A549 (cell line): Measurements from ENCODE around the gene CMAS.

Experiments
- FOSB ChIP-seq: fragments of 250-450 bp; sonication (Bioruptor Pico); IDR thresholded peaks from 2 replicates; pipeline ENCODE4 v1.5.0; 2020; ENCODE audit warnings: mild to moderate bottlenecking, moderate library complexity
- FOXS1 ChIP-seq: fragments of 250-450 bp; sonication (Bioruptor Pico); IDR thresholded peaks from 2 replicates; pipeline ENCODE4 v1.5.0; 2020; ENCODE audit warnings: mild to moderate bottlenecking, moderate library complexity
- HOXB5 ChIP-seq: fragments of 250-450 bp; sonication (Bioruptor Pico); IDR thresholded peaks from 2 replicates; pipeline ENCODE4 v1.5.0; 2020; ENCODE audit warnings: mild to moderate bottlenecking, moderate library complexity
- JUN ChIP-seq, 2 experiments: fragments of >200 bp; sonication (Bioruptor Twin); formaldehyde crosslinking; IDR thresholded peaks; 2 replicates in 1 of 2; 3 replicates in 1 of 2; pipeline ENCODE4 v1.6.1; 2016 to 2017
- KDM5A ChIP-seq: fragments of 200-600 bp; sonication (generic); IDR thresholded peaks from 2 replicates; pipeline ENCODE4 v1.6.1; 2016; ENCODE audit warnings: antibody characterized with exemption, mild to moderate bottlenecking
- NR3C1 ChIP-seq: fragments of >200 bp; sonication (Bioruptor Twin); formaldehyde crosslinking; IDR thresholded peaks from 3 replicates; pipeline ENCODE4 v1.6.1; 2017
- PHF8 ChIP-seq: fragments of 200-600 bp; sonication (generic); IDR thresholded peaks from 2 replicates; pipeline ENCODE4 v1.6.1; 2016; ENCODE audit warnings: low read depth, mild to moderate bottlenecking, antibody characterized with exemption, moderate library complexity, borderline replicate concordance
- POLR2A ChIP-seq: IDR thresholded peaks from 2 replicates; pipeline ENCODE4 v1.6.1; 2012; ENCODE audit warnings: mild to moderate bottlenecking, low read length
- RAD21 ChIP-seq, 2 experiments: fragments of >200 bp in 1 of 2; sonication (Bioruptor Twin) in 1 of 2; formaldehyde crosslinking in 1 of 2; IDR thresholded peaks in 1 of 2; conservative IDR thresholded peaks in 1 of 2; 2 replicates in 1 of 2; 3 replicates in 1 of 2; pipeline ENCODE4 v1.6.1; 2012 to 2018; ENCODE audit warnings: inconsistent platforms in 1 of 2
- RFX5 ChIP-seq: fragments of 450-650 bp; IDR thresholded peaks from 2 replicates; pipeline ENCODE4 v1.7.1; 2014; ENCODE audit warnings: antibody characterized with exemption, mild to moderate bottlenecking, moderate library complexity
- SREBF2 ChIP-seq: fragments of 450-650 bp; IDR thresholded peaks from 2 replicates; pipeline ENCODE4 v1.6.1; 2014; ENCODE audit warnings: mild to moderate bottlenecking, moderate library complexity
- TF ChIP-seq, protein P1 (sequence below): fragments of >200 bp; sonication (Bioruptor Twin); formaldehyde crosslinking; IDR thresholded peaks from 3 replicates; pipeline ENCODE4 v1.5.1; 2016
- TF ChIP-seq, protein P2 (sequence below): IDR thresholded peaks from 2 replicates; pipeline ENCODE4 v1.6.1; 2012
- TF ChIP-seq, protein P3 (sequence below): fragments of 450-650 bp; IDR thresholded peaks from 2 replicates; pipeline ENCODE4 v1.6.1; 2014; ENCODE audit warnings: antibody characterized with exemption

DNA sequence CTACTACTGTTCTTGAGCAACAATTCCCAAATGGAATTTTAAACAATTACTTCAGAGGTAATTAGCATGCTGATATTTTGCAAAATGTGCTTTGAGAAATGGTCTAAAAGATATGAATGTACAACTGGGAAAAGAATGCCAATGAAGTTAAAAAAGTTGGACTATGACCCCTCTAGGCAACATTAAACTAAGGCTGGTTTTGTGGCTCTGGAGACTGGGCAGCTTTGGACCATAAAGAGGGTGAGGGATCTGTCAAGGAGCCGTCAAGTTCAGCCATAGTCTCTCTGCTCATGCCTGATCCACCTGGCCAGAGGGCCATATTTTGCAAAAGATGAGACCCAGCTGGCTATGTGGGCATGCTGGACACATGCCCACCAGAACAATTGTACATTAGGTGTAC lies 38.8 kb downstream of the CMAS start:
- TF ChIP-seq, protein P1, sequence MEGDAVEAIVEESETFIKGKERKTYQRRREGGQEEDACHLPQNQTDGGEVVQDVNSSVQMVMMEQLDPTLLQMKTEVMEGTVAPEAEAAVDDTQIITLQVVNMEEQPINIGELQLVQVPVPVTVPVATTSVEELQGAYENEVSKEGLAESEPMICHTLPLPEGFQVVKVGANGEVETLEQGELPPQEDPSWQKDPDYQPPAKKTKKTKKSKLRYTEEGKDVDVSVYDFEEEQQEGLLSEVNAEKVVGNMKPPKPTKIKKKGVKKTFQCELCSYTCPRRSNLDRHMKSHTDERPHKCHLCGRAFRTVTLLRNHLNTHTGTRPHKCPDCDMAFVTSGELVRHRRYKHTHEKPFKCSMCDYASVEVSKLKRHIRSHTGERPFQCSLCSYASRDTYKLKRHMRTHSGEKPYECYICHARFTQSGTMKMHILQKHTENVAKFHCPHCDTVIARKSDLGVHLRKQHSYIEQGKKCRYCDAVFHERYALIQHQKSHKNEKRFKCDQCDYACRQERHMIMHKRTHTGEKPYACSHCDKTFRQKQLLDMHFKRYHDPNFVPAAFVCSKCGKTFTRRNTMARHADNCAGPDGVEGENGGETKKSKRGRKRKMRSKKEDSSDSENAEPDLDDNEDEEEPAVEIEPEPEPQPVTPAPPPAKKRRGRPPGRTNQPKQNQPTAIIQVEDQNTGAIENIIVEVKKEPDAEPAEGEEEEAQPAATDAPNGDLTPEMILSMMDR = no peak
- TF ChIP-seq, protein P2, sequence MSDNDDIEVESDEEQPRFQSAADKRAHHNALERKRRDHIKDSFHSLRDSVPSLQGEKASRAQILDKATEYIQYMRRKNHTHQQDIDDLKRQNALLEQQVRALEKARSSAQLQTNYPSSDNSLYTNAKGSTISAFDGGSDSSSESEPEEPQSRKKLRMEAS = no peak
- TF ChIP-seq, protein P3, sequence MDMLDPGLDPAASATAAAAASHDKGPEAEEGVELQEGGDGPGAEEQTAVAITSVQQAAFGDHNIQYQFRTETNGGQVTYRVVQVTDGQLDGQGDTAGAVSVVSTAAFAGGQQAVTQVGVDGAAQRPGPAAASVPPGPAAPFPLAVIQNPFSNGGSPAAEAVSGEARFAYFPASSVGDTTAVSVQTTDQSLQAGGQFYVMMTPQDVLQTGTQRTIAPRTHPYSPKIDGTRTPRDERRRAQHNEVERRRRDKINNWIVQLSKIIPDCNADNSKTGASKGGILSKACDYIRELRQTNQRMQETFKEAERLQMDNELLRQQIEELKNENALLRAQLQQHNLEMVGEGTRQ = no peak
- TF ChIP-seq FOSB (CRISPR knock-in tag) = no peak
- no peak for TF ChIP-seq JUN (IDR thresholded peaks at IDR 0.05)
- no peak for TF ChIP-seq HOXB5
- TF ChIP-seq KDM5A = no peak
- TF ChIP-seq NR3C1 = no peak
- no peak for TF ChIP-seq PHF8
- no peak for TF ChIP-seq RFX5
- TF ChIP-seq RAD21 (conservative IDR thresholded peaks at IDR 0.05 in 1 of 2, IDR thresholded peaks at IDR 0.05 in 1 of 2) = no peak
- TF ChIP-seq POLR2A = no peak
- TF ChIP-seq FOXS1 (CRISPR knock-in tag) = no peak
- TF ChIP-seq SREBF2 = no peak
